Measurements from ENCODE around the gene C19orf33. TPM values are rescaled to one million over a fixed set of nuclear protein-coding genes. Genes with fewer than 3 reads are reported as not detected.
A peak's percentile ranks its signal among the peaks of the same experiment; 100 is the strongest.
"Not testable (repeated sequence)": the region's sequence is repeated elsewhere in the genome, so short reads cannot be mapped to it uniquely, and the experiment has no call there.

Gene C19orf33
- polyA plus RNA-seq (ENCODE audit: insufficient read length): 5.5 TPM
- long read RNA-seq, donor 1, partial matches to known transcripts: 0 of 2 reads
- long read RNA-seq, donor 1, other reads (novel, unspliced or antisense): 0 of 2 reads
- long read RNA-seq, donor 2, transcript C19orf33-201 (4 exons, 467 nt): major isoform, 13 of 16 reads
- long read RNA-seq, donor 2, partial matches to known transcripts: 0 of 16 reads
- long read RNA-seq, donor 2, other reads (novel, unspliced or antisense): 0 of 16 reads
- long read RNA-seq, donor 3, transcript C19orf33-201 (4 exons, 467 nt): major isoform, 8 of 11 reads
- long read RNA-seq, donor 3, partial matches to known transcripts: 0 of 11 reads
- long read RNA-seq, donor 3, other reads (novel, unspliced or antisense): 0 of 11 reads
- long read RNA-seq, donor 4, partial matches to known transcripts: 0 of 6 reads
- long read RNA-seq, donor 4, other reads (novel, unspliced or antisense): 0 of 6 reads
- long read RNA-seq, donor 5, transcript C19orf33-201 (4 exons, 467 nt): major isoform, 17 of 20 reads
- long read RNA-seq, donor 5, partial matches to known transcripts: 0 of 20 reads
- long read RNA-seq, donor 5, other reads (novel, unspliced or antisense): 0 of 20 reads
- long read RNA-seq, donor 6, transcript C19orf33-201 (4 exons, 467 nt): major isoform, 6 of 10 reads
- long read RNA-seq, donor 6, partial matches to known transcripts: 0 of 10 reads
- long read RNA-seq, donor 6, other reads (novel, unspliced or antisense): 0 of 10 reads
- long read RNA-seq, donor 7, transcript C19orf33-201 (4 exons, 467 nt): major isoform, 16 of 19 reads
- long read RNA-seq, donor 7, partial matches to known transcripts: 0 of 19 reads
- long read RNA-seq, donor 7, other reads (novel, unspliced or antisense): 0 of 19 reads
- long read RNA-seq, donor 8, partial matches to known transcripts: 0 of 9 reads
- long read RNA-seq, donor 8, other reads (novel, unspliced or antisense): 0 of 9 reads

GRCh38 chr19:38303517-38304351, at the start of gene C19orf33:
Gene C19orf33, plus strand, starts transcription at chr19:38304251. Its CDS starts 11 bp downstream, at chr19:38304262.
- no peak for DNase-seq

GRCh38 chr19:38255383-38256014, 48.6 kb upstream of the C19orf33 start:
- DNase-seq: no peak

GRCh38 chr19:38261942-38262341, 42.1 kb upstream of the C19orf33 start:
- DNase-seq: not testable (repeated sequence)

GRCh38 chr19:38262585-38263268, 41.3 kb upstream of the C19orf33 start:
- no peak for DNase-seq

- peak; percentile 74 for DNase-seq
Measured at GRCh38 chr19:38263689-38264485, 40.2 kb upstream of the C19orf33 start.

- DNase-seq: no peak
Measured at GRCh38 chr19:38264486-38265212, 39.4 kb upstream of the C19orf33 start, which contains the start of gene SPINT2. Gene SPINT2, plus strand, starts transcription at chr19:38264573. Its CDS starts 320 bp downstream, at chr19:38264893.

GRCh38 chr19:38265213-38265861, 38.7 kb upstream of the C19orf33 start:
- no peak for DNase-seq

GRCh38 chr19:38265921-38266429, 38.1 kb upstream of the C19orf33 start:
- no peak for DNase-seq

- no peak for DNase-seq
Measured at GRCh38 chr19:38266981-38267597, 37.0 kb upstream of the C19orf33 start.

GRCh38 chr19:38267761-38268483, 36.1 kb upstream of the C19orf33 start:
- no peak for DNase-seq

GRCh38 chr19:38268539-38268938, 35.5 kb upstream of the C19orf33 start:
- DNase-seq: no peak

- no peak for DNase-seq
Measured at GRCh38 chr19:38270587-38271167, 33.4 kb upstream of the C19orf33 start.

- DNase-seq: no peak
Measured at GRCh38 chr19:38273499-38273898, 30.6 kb upstream of the C19orf33 start.

GRCh38 chr19:38274739-38275138, 29.3 kb upstream of the C19orf33 start:
- no peak for DNase-seq

- DNase-seq: no peak
Measured at GRCh38 chr19:38276942-38277517, 27.0 kb upstream of the C19orf33 start.

GRCh38 chr19:38277549-38277948, 26.5 kb upstream of the C19orf33 start:
- DNase-seq: no peak

All from left kidney (tissue), 8 donors.